Stimulated activated CD8-positive, alpha-beta memory T cell treated with anti-CD3 and anti-CD28 coated beads, Interleukin-12 subunit alpha, Interleukin-12 subunit beta, amount 100 ng/mL, for 1 hour (primary cell): Measurements from ENCODE around the gene GPR171.

Experiments used
- DNase-seq: peaks from one replicate; pipeline ENCODE4 v3.0.0-alpha.2; 2020; ENCODE audit warnings: low read depth

Gene GPR171

GRCh38 chr3:151213881-151214280 is 10.9 kb upstream of the GPR171 start:
- DNase-seq, result no peak

- DNase-seq, result no peak
Measured at GRCh38 chr3:151213151-151213550, 10.1 kb upstream of the GPR171 start.

DNA sequence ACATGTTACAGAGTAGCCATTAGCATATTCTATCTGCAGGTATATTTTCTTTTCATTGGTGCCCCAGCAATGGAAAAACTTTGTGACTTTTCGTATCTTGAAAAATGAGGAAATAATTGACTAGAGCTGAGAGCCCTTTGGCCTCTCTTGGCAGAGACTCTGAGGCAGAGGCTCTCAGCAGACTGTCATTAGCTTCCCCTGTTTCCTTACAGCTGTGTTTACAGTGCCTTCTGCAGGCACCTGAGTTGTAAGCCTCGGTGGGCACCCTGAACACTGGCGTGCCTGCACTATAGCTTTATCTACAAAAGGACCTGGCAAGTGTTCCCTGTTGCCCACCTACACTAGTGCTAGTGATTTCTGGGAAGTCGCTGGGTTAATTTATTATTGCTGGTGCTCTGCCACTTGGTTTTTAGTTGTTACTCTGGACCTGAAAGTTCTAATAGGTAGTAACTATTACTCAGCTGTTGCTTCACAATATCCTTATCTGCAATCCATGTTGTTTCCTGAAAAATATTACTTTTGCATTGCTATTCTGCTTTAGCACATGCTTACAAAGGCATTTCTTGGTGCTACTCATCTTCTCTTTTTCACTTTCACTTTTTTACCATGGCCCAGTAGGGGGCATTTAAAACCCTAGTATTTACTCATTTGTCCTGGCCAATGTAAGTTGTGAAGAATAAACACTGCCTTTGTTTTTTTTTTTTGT is 7.8 kb upstream of the GPR171 start:
- DNase-seq, result no peak

GRCh38 chr3:151209654-151210053 is 6.6 kb upstream of the GPR171 start:
- no peak for DNase-seq

DNA sequence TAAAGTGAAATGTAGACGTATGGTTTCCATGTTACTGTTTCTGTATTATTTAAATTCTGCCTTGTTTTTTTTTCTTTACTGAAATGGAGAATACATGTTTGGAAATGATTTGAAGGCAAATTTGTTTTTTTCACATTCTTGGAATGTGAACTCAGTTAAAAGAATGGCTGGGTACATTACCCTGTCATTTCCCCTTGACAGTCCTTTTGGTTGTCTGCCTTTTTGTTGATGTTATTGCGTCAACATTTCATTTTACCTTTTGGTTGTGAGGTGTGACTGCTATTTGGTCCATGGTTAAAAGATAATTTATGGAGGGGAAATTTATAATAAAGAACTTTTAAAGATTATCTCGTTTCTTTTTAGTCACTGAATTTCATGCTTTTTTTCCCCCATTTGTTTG is 3.2 kb upstream of the GPR171 start:
- no peak for DNase-seq

GRCh38 chr3:151205482-151205881 is 2.5 kb upstream of the GPR171 start:
- DNase-seq, result no peak

DNA sequence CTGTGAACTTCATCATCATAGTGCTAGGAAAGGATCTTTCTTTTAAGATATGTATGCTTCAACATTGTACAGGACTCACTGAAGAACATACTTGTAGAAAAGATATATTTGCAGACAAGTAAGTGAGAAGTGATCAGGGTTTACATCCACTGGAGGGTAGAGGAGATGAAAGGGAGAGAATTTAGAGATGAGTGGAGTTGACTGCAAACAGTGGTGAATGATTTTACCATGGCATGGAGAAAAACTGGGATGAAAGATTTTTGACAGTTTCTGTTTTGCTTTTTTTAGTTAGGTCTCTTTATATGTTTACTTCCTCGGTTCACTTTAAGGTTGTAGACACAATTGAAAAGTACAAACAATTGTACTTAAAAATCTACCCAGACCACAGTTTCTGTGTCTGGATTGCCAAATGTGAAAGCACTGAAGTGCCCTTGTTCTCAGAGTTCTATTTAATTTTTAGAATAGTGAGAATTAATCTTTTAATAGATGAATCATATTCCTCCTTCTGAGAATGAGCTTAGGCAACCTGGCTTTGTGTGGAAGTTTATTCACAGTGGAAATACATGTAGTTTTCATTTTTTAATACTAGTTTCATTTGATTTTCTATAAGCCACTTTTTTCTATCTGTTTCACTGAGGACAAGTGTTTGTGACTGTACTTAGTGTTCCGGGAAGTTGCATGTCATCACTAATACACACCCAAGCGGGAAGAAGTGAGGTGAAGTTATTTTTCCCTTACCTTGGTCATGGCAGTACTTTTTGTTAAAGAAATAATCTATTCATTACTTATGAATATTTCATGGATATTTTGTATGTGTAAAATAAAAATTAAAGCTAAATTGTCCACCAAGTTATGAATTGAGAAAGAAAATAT is 1.8 kb upstream of the GPR171 start:
- no peak for DNase-seq

- DNase-seq, result no peak
Measured at GRCh38 chr3:151201051-151201730, 1.8 kb downstream of the GPR171 start.

GRCh38 chr3:151200586-151200985 is 2.4 kb downstream of the GPR171 start:
- no peak for DNase-seq

DNA sequence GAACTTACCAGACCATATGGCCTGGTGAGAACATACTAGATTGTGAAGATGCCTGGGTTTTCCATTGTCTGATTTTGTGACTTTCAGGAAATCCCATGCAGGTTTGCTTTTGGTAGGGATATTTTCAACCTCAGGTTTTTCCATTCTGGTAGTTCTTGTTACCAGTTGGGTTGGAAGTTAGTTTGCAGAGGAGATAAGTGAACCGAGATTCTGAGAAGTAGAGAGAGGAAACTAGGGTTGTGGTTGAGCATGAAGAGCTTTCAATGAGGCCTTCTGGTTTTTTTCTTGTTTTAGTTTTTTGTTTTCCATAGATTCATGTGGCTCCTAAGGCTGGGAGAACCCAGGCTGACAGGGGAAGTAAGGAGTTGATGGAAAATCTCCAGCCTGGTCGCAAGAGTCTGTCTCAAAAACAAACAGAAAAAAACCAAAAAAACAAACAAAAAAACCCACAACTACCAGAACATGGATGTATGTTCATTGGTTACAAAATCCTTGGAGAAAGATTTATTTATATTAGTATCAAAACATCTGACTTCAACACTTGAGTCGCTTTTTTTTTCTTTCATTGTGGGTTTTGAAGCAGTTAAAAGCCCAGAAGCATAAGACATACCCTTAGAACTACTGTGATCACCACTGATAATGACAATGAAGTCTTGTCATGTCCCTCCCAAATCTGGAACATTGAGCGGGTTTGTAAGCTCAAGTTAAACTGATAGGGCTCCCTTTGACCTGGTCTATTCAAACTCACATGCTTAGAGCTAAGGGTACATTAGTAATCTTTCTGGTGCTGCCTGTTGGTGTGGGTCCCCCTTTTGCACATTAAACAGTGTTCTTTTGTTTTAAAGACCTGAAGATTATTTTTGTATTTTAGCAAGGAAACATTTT is 3.2 kb downstream of the GPR171 start:
- no peak for DNase-seq

DNA sequence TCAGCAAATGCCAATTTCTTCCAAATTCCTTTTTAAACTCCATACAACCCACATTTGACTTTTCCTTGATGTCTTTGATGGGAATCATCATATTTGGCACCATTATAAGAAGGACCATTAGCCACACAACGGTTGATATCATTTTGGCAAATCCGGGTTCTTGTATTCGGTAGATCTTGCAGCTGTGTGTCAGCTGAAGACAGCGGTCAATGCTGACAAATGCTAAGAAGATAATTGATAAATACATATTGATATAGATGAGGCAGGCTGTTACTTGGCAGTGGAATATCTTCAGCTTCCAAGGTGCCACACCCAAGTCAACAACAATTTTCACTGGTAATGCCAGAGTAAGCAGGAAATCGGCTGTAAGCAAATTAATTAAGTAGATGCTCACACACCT is 4.2 kb downstream of the GPR171 start:
- no peak for DNase-seq

DNA sequence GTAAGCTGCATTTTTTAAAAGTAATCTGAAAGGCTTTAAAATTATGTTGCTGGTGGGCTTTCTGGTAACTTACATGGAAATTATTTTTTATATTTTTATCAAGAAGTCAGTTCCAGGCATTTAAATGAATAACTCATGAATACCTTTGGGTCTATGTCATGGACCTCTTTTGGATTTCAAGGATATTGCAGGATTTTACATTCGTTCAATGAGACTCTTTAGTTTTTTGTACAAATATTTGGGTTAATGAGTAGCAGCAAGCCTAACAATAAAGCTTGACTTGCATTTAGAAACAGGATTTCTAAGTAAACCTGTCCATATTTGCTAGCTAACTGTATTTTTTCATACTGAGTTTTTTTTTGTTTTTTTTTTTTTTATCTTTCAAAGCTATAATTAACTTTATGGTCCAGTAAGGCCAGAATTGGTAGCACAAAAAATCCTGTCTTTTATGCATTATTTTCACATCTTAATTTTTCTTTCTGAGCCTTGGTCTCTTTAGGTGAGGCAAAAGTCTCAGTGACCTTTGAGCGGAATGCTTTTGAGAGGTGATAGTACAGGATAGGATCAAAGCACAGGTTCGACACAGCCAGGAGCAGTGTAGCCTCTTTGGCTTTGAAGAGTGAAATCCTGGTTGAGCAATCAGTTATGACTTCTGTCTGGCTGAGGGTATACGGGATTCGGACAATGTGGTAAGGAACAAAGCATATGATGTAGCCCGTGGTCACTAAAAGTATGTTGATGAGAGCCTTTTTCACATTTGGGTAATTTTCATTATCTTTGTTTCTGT is 4.8 kb downstream of the GPR171 start:
- no peak for DNase-seq

DNA sequence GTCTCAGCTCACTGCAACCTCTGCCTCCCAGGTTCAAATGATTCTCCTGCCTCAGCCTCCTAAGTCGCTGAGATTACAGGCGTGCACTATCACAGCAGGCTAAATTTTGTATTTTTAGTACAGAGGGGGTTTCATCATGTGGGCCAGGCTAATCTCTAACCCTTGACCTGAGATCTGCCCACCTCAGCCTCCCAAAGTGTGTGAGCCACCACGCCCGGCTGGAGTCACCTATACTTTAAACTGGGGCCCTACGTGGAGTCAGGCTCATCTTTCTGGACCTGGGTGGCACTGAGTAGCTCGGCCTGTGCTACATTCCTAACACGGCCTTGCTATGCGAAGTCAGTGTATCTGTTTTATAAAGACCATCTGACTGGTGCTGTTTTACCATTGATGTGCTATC is 5.8 kb downstream of the GPR171 start:
- no peak for DNase-seq

DNA sequence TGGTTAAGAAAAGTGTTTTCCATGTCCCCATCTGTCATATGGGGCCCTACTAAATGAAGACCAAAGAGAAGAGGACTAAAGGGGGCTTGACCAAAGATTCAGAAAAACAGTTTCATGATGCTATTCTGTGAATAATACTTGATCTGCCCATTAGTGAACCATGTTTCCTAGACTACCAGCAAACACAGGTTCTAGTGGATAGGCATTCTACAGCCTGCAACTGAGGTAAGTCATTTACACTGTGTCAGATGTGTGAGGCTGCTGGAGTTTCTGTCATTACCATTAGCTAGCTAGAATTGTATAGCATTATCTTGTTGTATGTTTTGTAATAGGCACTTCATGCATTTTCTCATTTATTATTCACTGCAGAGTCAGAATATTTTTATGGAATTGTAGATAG is 6.6 kb downstream of the GPR171 start:
- no peak for DNase-seq

- DNase-seq, result no peak
Measured at GRCh38 chr3:151195826-151196225, 7.2 kb downstream of the GPR171 start.

- no peak for DNase-seq
Measured at GRCh38 chr3:151192545-151192944, 10.5 kb downstream of the GPR171 start.

GRCh38 chr3:151191095-151191494 is 11.9 kb downstream of the GPR171 start:
- no peak for DNase-seq

- DNase-seq, result no peak
Measured at GRCh38 chr3:151183265-151183671, 19.7 kb downstream of the GPR171 start.

DNA sequence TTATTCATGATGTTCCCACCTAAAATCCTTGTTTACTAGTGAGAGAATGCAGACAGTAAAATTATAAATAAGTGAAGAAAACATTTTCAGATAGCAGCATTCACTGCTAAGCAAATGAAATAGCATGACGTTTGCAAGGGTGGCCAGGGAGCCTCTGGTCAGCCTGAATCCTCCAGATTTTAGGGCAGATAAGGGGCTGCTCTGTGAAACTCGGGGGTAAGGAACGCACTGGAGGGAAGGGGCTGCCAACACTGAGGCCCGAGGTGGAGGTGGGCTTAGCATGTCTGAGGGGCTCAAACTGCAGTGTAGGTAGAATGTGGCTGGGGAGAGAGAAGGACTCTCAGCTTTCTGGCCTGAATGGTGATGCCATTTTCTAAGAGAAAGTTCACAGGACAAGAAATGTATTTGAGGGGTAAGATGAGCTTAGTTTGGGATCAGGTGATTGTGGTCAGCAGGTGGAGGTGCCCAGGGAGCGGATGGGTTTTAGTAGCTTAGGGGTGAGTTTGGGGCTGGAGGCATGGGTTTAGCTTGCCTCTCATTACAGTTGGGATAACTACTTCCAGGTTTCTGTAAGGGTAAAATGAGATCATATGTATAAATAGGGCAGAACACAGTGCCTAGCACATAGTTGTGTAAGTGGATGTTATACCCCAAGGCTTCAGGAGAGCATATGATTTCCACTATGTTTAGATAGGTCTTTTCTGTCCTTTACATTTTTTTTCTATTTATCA is 20.5 kb downstream of the GPR171 start:
- DNase-seq, result no peak

DNA sequence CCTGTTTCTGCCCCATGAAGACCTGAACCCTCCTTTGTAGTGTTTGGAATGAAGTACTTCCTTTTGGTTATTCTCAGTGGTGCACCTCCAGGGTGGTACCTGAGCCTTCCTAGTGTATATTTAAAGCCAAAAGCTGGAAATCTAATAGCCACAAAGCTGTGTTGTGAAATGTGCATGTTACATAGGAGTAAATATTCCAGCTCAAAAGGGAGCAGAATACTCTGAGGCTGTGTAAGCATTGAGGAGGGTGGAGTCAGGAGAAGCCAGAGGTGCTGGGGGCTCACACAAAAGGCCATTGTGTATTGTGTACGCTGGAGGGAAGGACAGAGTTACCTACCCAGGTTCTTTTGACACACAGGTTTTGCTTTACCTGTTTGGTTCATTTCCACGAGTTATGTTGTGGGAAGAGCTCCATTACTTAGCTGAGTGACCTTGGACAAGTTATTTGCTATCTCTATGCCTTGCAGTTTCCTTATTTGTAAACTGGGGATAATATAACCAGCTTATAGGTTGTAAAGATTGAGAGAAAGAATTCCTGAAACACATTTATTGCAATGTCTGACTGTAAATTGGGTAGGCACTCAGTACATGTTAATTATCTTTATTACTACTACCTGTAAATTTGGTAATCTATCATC is 24.7 kb downstream of the GPR171 start:
- no peak for DNase-seq
